ENCODE results near the gene ST7L.

- no peak for TF ChIP-seq CTCF (IDR thresholded peaks at IDR 0.05; ENCODE audit: insufficient read depth, low read depth, low read length)
- no peak for TF ChIP-seq EZH2 (IDR thresholded peaks at IDR 0.05; ENCODE audit: insufficient read depth, low read length)
These were observed 91.5 kb downstream of the ST7L start for GRCh38 chr1:112527266-112528010.

Data from astrocyte (in vitro differentiated cells and primary cell).